GM18502 (cell line): ENCODE measurements around the gene EPB41L1.

Experiments used
- ATAC-seq: cut with Tn5 transposase; IDR thresholded peaks from one replicate; pipeline ENCODE4 v1.9.1; 2021; ENCODE audit warnings: mild to moderate bottlenecking; ENCODE audit not compliant: unreplicated experiment, poor library complexity

Gene EPB41L1

DNA sequence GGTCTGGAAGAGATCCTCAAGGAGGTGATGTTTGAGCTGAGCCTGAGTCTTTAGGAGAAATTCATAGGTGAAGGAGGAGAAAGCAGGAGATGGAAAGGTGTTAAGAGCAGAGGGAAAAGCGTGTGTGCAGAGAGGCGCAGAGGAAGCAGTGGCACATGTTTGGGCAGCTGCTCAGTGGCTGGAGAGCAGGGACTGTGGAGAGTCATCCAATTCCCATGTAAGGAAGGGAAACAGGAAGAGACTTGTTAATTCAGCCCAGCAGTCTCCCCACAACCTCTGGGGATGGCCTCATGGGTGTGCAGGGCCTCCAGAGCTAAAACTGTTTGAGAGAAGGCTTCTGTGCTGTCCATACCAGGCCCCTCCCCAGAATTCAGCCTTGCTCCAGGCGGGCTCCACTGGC, 98.0 kb downstream of the EPB41L1 start:
- no peak for ATAC-seq

DNA sequence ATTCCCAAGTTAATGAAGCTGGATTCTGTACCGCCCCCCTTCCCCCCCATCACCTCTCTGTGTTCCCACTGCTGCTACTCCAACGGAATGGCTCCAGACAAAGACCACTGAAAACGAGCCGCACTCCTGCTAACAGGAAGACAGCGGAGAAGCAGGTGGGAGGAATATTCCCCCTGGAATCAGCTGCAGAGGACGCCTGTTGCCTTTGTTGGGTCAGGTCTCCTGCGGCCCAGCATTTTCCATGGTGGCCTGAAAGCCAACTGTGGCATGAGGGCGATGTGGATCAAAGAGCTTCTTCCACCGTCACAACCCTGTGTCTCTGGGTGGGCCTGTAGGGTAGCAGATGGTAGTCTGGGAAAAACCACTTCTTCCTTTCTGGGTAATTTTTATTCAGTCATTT, 98.5 kb downstream of the EPB41L1 start:
- ATAC-seq = no peak

DNA sequence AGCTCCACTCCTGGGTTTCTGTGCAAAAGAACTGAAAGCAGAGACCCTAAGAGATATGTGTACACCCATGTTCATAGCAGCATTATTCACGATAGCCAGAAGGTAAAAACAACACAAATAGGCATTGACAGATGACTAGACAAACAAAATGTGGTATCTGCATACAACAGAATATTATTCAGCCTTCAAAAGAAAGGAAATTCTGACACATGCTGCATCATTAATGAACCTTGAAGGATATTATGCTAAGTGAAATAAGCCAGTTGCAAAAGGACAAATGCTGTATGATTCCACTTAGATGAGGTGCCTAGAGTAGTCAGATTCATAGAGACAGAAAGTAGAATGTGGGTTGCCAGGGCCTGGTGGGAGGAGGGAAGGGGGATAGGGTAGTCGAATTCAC, 99.5 kb downstream of the EPB41L1 start:
- ATAC-seq = no peak

DNA sequence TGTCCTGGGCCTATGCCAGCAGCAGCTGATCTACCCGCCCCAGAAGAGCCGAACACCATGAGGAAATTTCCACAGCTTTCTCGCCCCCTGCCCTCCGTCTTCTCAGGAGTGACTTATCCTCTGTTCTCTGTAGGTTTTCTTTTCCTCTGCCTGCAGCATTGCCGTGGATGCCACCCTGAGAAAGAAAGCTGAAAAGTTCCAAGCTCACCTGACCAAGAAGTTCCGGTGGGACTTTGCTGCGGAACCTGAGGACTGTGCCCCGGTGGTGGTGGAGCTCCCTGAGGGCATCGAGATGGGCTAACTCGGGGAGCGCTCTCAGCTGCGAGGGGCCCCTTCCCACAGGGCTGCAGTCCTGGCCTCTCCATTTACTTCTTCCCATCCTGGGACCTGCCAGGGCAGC, 100.9 kb downstream of the EPB41L1 start:
- no peak for ATAC-seq

DNA sequence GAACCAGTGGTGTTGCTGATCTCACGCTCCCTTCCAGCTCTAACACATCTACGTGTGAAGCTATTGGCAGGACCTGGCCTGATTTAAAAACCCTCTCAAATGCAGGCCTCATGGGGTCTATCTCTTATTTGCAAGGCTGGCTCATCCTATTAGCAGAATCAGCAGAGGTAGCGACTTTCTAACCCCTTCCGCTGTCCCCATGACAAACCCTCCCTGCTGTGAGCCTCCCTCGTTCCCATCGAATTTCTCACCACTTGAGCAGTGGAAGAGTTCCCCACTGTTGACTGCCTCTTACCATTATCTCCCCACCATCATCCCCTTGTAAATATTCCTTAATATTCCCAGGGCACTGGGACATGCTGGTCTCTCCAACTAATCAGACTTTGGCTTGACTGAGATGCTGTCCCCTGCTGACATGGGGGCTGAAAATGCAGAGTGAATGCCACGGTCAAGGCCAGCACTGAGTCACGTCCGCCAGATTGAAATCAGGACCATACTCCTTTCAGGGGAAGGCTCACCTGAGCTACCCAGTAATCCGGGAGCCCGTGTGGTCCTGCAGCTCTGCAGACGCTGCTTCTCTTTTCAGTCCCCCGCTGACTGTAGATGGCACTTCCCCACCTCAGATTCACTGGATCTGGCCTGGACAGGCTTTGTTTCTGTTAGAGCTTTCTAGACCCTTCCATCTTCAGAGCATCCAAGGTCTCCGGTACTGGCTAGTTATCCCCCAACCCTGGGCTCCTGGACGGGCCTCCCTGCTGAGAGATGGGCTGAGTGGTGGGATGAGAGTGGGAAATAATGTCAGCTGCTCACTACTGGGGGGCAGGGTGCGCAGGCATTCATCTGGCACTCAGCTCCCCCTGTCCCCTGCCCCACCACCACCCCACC, 104.9 kb downstream of the EPB41L1 start:
- no peak for ATAC-seq

DNA sequence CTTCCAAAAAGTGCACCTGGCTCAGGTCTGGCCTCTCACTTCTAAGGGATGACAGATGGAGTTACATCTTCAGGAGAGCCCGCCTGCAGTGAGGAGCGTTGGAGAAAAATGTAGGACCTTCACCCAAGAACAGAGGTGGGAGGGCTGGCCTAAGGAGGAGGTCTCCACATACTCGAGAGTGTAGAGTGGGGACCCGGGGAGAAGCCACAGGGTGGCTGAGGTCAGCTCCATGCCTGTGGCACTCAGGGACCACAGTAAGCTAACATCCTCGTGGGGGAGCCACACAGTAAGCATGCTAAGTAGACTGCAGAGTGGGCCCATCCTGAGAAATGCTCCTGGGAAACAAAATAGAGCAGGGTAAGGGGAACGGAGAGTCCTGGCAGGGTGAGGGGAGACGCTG, 105.8 kb downstream of the EPB41L1 start:
- ATAC-seq = no peak

DNA sequence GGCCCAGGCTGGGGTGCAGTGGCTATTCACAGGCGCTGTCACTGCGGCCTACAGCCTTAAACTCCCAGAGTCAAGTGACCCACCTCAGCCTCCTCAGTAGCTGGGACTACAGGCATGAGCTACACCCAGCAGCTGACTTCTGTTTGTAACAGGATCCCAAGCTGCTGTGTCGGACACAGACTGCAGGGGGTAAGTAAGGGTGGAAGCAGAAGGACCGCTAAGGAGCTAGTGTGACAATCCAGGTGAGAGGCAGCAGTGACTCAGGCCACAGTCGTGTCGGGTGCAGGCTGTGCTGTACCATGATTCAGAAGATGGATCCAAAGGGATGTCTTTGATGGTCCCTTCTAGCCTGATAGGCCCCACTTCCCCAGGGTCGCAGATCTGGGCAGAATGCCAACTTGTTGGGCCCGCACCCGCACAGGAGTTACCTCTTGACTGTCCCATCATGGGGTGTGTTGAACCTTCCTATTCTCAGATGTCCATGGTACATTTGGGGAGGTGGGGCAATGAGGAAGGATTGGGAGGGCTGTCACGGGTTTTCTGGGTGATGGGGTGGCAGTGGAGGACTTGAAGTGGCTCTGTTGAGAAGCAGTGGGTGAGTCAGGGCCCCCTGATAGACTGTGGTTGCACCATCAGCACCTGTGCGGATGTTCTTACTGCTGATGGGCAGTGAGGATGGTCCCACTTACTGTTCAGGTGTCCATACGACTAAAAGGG, 107.0 kb downstream of the EPB41L1 start:
- no peak for ATAC-seq

DNA sequence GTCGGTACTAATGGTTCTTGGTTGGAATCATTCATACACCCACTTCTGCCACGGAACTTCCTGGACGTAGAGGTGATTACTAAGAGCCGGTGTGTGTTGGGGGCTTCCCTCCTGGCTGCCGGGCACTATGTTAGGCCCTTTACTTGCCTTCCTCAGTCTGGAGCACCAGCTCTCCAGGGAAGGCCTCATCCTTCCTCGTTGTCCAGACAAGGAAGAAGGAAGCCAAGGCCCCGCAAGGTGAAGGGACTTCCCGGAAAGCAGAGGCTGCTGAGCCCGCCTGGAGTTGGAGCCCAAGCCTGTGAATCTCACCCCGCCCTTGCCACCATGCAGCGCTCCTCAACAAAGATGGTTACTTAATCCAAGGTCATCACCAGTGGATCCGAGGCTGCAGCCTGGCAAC, 107.9 kb downstream of the EPB41L1 start:
- no peak for ATAC-seq

DNA sequence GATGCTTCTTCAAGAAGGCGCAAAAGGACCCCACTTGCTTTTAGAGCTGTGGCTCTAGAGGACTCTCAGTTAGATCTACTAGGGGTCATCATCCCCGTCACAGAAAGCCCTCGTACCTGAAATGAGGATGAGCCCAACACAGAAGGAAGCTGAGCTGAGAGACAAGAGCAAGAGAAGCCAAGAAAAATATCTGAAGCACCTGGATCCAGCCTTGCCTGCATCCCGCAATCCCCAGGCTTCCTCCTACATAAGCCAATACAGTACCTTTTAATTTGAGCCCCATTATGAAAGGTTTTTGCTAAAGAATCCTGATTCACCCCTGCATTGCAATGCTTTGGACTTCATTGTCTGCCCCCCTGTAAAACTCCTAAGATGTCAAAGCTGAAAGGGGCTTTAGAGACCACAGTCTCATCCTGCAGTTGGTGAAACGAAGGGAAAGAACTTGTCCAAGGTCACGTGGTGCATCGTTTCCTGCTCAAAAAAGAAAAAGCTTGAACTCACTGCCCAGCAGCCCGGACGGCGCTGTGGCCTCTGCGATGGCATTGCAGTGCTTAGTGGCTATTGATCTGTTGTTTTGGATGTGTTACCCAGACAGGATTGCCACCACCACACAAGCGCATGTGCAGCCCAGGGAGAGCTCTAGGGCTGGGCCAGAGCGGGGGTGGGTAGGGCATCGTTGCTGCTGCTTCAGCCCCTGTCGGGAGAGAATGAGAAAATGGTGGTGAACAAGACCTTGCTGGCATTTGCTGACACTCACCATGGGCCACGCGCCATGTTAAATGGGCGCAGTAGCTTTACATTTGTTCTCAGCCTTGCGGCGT, 110.1 kb downstream of the EPB41L1 start:
- no peak for ATAC-seq

DNA sequence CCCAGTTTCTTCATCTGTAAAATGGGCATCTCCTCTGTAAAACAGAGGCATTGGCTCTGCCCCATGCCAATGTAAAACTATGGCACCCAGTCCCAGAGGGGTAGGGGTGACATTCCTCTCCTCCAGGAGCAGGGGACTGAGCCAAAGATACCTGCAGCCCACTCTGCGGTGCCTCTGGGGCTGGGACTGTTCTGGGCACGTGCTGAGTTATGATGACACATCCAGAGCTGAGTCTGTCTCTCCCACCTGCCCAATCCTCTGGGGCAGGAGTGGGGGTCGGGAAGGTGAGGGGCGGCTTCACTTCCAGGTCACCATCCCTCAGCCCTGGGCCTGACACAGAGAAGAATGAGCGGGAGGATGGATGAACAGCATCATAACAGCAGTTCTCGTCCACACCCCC, 111.6 kb downstream of the EPB41L1 start:
- ATAC-seq = no peak

DNA sequence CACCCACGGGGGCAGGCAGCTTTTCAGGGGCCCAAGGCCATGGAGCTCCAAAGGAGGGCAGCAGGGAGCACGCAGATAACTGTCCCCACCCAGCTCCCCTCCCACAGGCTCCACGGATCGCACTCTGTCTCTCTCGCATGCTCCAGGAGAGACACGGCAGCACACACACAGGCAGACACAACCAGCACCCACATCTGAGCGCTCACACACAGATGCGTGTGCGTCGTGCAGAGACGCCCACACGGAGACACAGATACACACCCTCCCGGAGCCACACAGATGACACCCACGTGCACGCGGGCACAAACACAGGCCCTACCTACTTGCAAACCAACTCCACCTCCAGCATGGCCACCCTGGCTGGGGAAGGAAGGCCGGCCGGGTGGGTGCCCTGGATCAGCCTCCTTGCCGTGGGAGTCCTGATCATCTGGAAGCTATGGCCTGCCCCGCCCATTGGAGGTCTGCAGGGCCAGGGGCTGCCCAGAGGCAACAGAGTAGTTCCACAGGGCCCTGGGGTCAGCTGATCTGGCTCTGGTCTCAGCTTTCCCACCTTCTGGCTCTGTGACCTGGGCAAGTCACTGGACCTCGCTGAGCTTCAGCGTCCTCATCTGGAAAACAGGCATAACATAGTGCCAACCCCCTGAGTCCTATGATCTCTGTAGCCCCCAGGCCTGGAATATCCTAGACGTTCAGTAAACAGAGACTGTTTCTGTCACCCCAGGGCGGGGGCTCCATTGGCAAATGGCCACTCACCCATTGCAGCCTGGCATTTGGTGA, 113.3 kb downstream of the EPB41L1 start:
- no peak for ATAC-seq

DNA sequence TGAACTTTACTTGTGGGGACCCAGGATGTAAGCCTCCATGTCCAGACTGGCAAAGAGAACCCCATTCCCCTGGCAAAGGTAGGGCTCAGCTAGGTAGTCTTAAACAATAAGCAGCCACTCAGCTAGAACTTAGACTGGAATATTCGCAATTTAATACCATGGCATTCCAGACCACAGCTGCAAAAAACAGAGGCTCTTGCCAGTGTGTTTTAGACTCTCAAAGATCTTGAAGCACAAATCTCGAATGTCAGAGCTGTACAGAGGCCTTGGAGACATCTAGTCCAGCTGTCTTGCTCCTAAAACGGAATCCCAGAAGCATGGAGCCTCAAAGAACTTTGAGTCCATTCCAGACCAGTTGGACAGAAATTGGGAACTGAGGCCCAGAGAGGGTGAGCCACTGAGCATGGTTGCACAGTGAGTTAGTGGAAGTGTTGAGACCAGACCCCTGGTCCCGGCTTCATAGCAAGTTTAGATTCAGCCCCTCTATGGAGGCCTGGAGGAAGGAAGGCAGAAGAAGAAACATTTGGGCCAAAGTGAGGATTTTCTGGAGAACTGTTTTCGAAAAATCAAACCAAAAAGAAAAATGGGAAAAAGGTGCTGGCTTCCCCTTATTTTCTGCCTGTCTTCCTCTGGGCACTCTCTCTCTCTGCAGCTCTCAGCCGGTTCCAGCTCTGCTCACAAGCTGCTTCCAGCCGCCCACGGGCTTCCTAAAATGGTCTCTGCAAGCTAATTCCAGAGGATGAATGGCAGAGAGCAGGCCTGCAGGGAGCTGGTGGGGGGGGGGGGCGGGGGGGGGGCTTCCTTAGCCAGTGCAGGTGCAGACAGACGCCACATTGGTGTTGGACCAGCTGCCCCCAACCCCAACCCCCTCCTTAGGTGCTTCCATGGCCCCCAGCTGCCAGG, 114.2 kb downstream of the EPB41L1 start:
- ATAC-seq = no peak

DNA sequence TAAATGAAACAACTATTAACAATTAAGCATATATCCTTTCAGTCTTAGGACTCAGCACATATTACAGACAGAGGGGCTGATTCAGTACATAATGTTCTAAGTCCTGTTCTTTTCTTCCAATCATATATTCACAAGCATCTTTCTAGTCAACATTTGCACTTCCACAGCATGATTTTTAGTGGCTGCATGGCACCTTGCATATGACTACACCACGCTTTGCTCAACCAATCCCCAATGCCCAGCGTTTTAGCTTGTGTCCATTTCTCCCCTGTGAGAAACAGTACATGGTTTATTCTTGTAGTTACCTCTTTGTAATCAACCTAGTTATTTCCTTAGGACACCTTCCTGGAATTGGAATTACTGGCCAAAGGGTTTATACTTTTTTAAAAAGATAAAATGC, 115.0 kb downstream of the EPB41L1 start:
- ATAC-seq = no peak

DNA sequence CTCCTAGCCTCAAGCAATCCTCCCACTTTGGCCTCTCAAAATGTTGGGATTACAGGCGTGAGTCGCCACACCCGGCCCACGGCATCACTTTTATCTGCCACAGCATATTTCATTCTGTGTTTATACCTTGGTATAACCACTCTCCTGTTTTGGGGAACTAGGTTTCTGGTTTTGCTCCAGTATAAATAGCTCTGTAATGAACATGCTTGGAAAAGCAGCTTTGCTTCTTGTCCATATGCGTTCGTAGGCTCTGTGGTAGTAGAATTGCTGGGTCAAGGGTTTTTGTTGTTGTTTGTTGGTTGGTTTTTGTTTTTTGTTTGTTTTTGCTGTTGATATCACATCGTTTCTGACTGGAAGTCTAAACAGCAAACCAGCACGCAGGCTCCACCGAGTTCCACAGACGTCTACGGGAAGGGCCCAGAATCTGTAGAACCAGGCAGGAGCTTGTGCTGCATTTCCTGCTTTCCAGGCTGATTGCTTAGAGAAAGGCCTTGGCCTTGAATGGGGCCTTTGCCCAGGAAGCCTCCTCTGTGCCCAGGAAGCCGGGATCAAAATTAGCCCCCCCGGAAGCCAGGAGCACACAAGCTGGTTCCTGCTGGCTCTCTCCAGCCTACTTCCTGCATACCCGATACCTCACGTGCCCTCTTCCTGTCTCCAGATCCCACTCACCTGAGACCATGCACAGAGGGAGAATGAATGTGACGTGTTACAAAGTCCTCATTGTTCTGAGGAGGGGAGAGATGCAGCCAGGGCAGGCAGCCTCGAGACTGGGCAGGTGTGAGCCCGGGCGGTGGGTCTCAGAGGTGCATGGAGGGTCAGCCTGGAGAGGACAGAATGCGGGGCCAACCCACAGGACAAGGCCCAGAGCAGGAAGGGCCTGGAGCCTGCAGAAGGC, 116.5 kb downstream of the EPB41L1 start:
- no peak for ATAC-seq

DNA sequence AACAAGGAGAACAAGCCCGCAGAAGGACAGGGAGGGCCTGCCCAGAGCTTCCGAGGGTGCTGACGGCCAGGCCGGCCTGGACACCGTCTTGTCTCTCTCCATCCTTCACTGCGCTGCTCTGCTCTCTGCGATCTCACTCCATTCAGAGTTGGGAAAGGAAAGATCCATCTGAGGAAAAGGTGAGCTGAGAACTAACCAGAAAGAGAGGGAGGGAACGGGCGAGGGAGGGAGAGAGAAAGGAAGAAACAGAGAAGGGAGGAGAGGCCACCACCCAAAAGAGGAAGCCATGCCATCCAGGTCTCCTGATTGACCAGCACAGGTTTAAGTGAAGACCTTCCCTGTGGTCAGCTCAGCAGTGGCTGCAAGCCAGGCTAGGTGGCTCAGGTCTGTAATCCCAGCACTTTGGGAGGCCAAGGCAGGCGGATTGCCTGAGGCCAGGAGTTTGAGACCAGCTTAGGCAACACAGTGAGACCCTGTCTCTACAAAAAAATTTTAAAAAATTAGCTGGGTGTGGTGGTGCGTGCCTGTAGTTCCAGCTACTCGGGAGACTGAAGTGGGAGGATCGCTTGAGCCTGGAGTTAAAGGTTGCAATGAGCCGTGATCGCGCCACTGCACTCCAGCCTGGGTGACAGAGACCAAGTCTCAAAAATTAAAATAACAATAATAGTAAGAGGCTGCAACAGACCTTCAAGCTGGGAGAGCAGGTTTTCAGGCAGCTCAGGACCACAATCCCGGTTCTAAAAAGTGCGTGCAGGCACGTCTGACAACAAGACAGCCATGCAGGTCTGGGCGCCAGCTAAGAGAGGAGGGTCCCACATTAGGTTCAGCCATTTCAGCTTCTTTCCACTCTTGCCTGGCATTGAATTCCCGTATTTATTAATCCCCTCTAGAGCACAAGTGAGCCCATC, 117.4 kb downstream of the EPB41L1 start:
- no peak for ATAC-seq

DNA sequence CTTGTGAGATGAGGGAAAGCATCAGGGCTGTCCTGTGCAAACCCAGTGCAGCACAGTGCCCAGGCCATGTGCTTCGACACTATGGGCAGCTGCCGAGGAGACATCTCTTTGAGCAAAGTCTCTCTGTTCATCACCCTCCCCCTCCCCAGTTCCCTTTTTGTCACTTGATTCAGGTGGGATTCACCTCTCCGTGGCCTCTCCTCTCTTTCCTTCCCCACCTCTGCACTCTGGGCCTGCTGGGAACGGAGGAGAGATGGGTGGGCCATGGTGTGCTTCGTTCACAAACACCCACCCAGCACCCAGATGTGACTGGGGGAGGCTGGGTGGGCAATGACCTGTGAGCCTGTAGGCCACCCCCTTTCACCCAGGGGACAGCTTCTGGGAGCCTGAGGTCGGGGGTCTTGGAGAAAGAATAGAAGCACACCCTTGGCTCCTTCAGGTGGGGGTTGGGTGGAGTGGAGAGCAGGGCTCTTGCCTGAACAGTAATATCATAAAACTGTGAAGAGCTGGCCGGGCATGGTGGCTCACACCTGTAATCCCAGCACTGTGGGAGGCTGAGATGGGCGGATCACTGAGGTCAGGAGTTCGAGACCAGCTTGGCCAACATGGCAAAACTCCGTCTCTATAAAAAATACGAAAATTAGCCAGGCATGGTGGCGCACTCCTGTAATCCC, 118.1 kb downstream of the EPB41L1 start:
- no peak for ATAC-seq
